ENCODE measurements around the gene KIF16B.

- TF ChIP-seq SIX5 (IDR thresholded peaks at IDR 0.05; ENCODE audit: low read depth, low read length) (no peak), CTCF (IDR thresholded peaks at IDR 0.05; ENCODE audit: control extremely low read depth in 1 of 3, insufficient read depth in 1 of 3, low read depth in 1 of 3, low read length in 3 of 3) (no peak), POLR2AphosphoS5 (IDR thresholded peaks at IDR 0.05; ENCODE audit: low read depth, low read length) (no peak), SP1 (IDR thresholded peaks at IDR 0.05; ENCODE audit: low read depth, low read length) (no peak), SIN3A (conservative IDR thresholded peaks at IDR 0.05 in 1 of 2, IDR thresholded peaks at IDR 0.05 in 1 of 2; ENCODE audit: low read depth in 1 of 2, low read length in 2 of 2) (no peak)
Observed at GRCh38 chr20:16445482-16445881, 127.8 kb downstream of the KIF16B start.

All from H1 (cell line).